Tibial nerve (tissue), 4 donors: ENCODE data around the gene MYRIP. TPM values are rescaled to one million over a fixed set of nuclear protein-coding genes. Genes with fewer than 3 reads are reported as not detected.
A peak's percentile ranks its signal among the peaks of the same experiment; 100 is the strongest.

Source experiments
- DNase-seq, 2 donors: peaks; one replicate each; pipeline ENCODE4 v3.0.0-alpha.2; 2019; ENCODE audit warnings: low spot score in 2 of 2
- H3K27ac ChIP-seq, 4 donors: fragments of 200-600 bp; sonication (generic) in 3 of 4; one replicate each; pipeline ENCODE4 v1.5.1; 2017 to 2019; ENCODE audit warnings: mild to moderate bottlenecking in 1 of 4
- H3K27me3 ChIP-seq, 2 donors: fragments of 200-600 bp; sonication (generic) in 1 of 2; one replicate each; pipeline versions ENCODE4 v1.5.1 to v1.6.0; 2017 to 2019
- H3K36me3 ChIP-seq, 3 donors: fragments of 200-600 bp; sonication (generic); one replicate each; pipeline ENCODE4 v1.5.1; 2018 to 2019
- H3K4me1 ChIP-seq, 4 donors: fragments of 200-600 bp; sonication (generic) in 3 of 4; one replicate each; pipeline ENCODE4 v1.5.1; 2017 to 2019
- H3K4me3 ChIP-seq, 4 donors: fragments of 200-600 bp; sonication (generic) in 3 of 4; one replicate each; pipeline ENCODE4 v1.5.1; 2017 to 2019; ENCODE audit warnings: mild to moderate bottlenecking in 1 of 4, moderate library complexity in 1 of 4
- H3K9me3 ChIP-seq, 4 donors: fragments of 200-600 bp; sonication (generic) in 3 of 4; one replicate each; pipeline ENCODE4 v1.5.1; 2017 to 2019
- CTCF ChIP-seq, 5 experiments: fragments of 200-600 bp in 3 of 5; fragments of 450-650 bp in 2 of 5; sonication (generic) in 3 of 5; IDR thresholded peaks; one replicate each; pipeline ENCODE4 v1.5.1; 2016 to 2019; ENCODE audit warnings: antibody characterized with exemption in 5 of 5, mild to moderate bottlenecking in 3 of 5, moderate library complexity in 2 of 5
- EP300 ChIP-seq, 2 donors: sonication (generic); formaldehyde crosslinking; IDR thresholded peaks; one replicate each; pipeline ENCODE4 v1.6.1; 2017; ENCODE audit warnings: antibody characterized with exemption in 2 of 2, mild to moderate bottlenecking in 1 of 2
- POLR2A ChIP-seq, 2 donors: fragments of 450-650 bp; IDR thresholded peaks; one replicate each; pipeline ENCODE4 v1.6.1; 2017; ENCODE audit warnings: antibody characterized with exemption in 2 of 2, mild to moderate bottlenecking in 2 of 2, moderate library complexity in 2 of 2
- WGBS, 2 donors: methylation state at CpG; one replicate each; pipeline ENCODE4 v1.1.5; 2018; 5-methylcytosine and 5-hydroxymethylcytosine counted together
- total RNA-seq, 4 donors: library from RNA; depleted of rRNA; stranded (reverse); fragments of >200 nt; gene quantifications; one replicate each; pipeline ENCODE4 v1.1.0, GENCODE V29; 2016

MYRIP gene
- total RNA-seq, 4 donors from 2014 or later: 2.9 to 12.0 (median 9.9) TPM

GRCh38 chr3:39806820-39807219, 2.6 kb upstream of the MYRIP start:
- 82 to 84% methylated on average over 1 of the region's 1 CpG for WGBS, 2 donors
- peaks cover 0 to 7% (median 3%) of the 10 kb centered on the region in 4 donors for H3K9me3 ChIP-seq

GRCh38 chr3:39808467-39809180, 785 bp upstream of the MYRIP start:
- no peak for DNase-seq
- WGBS, 2 donors: 5 to 7% methylated on average over 26 of the region's 26 CpGs
- H3K36me3 ChIP-seq: no peaks in the 10 kb centered on the region
- H3K27ac ChIP-seq: peak overlapping the region in 1 of 4 donors; percentile 58
- TF ChIP-seq POLR2A (IDR thresholded peaks at IDR 0.05) (no peak), EP300 (IDR thresholded peaks at IDR 0.05) (no peak), CTCF (IDR thresholded peaks at IDR 0.05) (no peak)
- H3K4me1 ChIP-seq: peaks cover 0 to 28% (median 5%) of the 10 kb centered on the region in 4 donors
- peaks cover 0 to 25% of the 10 kb centered on the region in 2 donors for H3K27me3 ChIP-seq
- peak overlapping the region; percentile 15 to 64 (median 40) for H3K4me3 ChIP-seq
- H3K9me3 ChIP-seq: peaks cover 0 to 6% (median 3%) of the 10 kb centered on the region in 4 donors

More at GRCh38 chr3:39806820-39807219, 2.6 kb upstream of the MYRIP start:
- H3K4me3 ChIP-seq: no peak overlapping the region
- H3K36me3 ChIP-seq: no peaks in the 10 kb centered on the region
- TF ChIP-seq POLR2A (IDR thresholded peaks at IDR 0.05) (no peak), CTCF (IDR thresholded peaks at IDR 0.05) (no peak), EP300 (IDR thresholded peaks at IDR 0.05) (no peak)
- no peak for DNase-seq
- H3K4me1 ChIP-seq: peaks cover 0 to 28% (median 5%) of the 10 kb centered on the region in 4 donors
- no peak overlapping the region for H3K27ac ChIP-seq
- peaks cover 0 to 24% of the 10 kb centered on the region in 2 donors for H3K27me3 ChIP-seq

GRCh38 chr3:39809995-39810595, 686 bp downstream of the MYRIP start:
- Histone ChIP-seq H3K9me3 (no peaks in the 10 kb centered on the region), H3K27me3 (peaks cover 0 to 25% of the 10 kb centered on the region in 2 donors), H3K27ac (peak overlapping the region in 1 of 4 donors; percentile 70), H3K4me3 (peak overlapping the region; percentile 34 to 64 (median 48)), H3K4me1 (peaks cover 0 to 28% (median 5%) of the 10 kb centered on the region in 4 donors), H3K36me3 (no peaks in the 10 kb centered on the region)
- TF ChIP-seq CTCF (IDR thresholded peaks at IDR 0.05): no peak
- no peak for TF ChIP-seq POLR2A (IDR thresholded peaks at IDR 0.05)
- TF ChIP-seq EP300 (IDR thresholded peaks at IDR 0.05): no peak
- no peak for DNase-seq
- WGBS, 2 donors: 2 to 3% methylated on average over 47 to 48 of the region's 48 CpGs

GRCh38 chr3:39810647-39811161, 1.3 kb downstream of the MYRIP start:
- TF ChIP-seq EP300 (IDR thresholded peaks at IDR 0.05) (no peak), CTCF (IDR thresholded peaks at IDR 0.05) (no peak), POLR2A (IDR thresholded peaks at IDR 0.05) (no peak)
- H3K36me3 ChIP-seq: no peaks in the 10 kb centered on the region
- H3K4me1 ChIP-seq: peaks cover 0 to 28% (median 5%) of the 10 kb centered on the region in 4 donors
- peak overlapping the region; percentile 34 to 64 (median 48) for H3K4me3 ChIP-seq
- peaks cover 0 to 25% of the 10 kb centered on the region in 2 donors for H3K27me3 ChIP-seq
- DNase-seq: no peak
- 10 to 13% methylated on average over 16 of the region's 16 CpGs for WGBS, 2 donors
- H3K9me3 ChIP-seq: no peaks in the 10 kb centered on the region
- H3K27ac ChIP-seq: no peak overlapping the region

GRCh38 chr3:39811561-39811960, 2.2 kb downstream of the MYRIP start:
- no peak for DNase-seq
- peaks cover 0 to 28% (median 5%) of the 10 kb centered on the region in 4 donors for H3K4me1 ChIP-seq
- 78 to 83% methylated on average over 9 of the region's 9 CpGs for WGBS, 2 donors
- no peak overlapping the region for H3K4me3 ChIP-seq
- peaks cover 0 to 25% of the 10 kb centered on the region in 2 donors for H3K27me3 ChIP-seq
- no peak overlapping the region for H3K27ac ChIP-seq
- H3K36me3 ChIP-seq: no peaks in the 10 kb centered on the region
- TF ChIP-seq POLR2A (IDR thresholded peaks at IDR 0.05): no peak
- TF ChIP-seq CTCF (IDR thresholded peaks at IDR 0.05): no peak
- no peak for TF ChIP-seq EP300 (IDR thresholded peaks at IDR 0.05)
- H3K9me3 ChIP-seq: no peaks in the 10 kb centered on the region
